ENCODE measurements around the gene ACTL7B.

DNA sequence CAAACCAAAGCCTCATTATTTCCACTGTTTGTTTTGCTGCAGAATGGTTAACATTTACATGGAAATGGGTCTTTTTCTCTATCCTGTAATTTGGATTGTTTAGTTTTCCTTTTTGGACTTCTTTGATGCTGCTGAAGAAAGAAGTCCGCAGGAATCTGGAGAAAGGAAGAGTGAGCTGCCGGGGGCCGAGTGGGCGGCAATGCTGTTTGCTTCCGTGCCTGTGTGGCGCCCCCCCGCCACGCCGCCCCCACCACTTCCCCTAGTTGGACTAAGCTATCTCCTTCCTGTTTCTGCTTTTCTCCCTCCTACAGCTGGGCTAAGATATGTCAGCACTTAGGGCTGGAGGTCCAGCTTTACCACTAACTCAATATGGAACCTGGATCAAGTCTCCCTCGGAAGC is 39.7 kb downstream of the ACTL7B start:
- no peak for TF ChIP-seq POLR2AphosphoS5 (IDR thresholded peaks at IDR 0.05)
- TF ChIP-seq, protein P1, sequence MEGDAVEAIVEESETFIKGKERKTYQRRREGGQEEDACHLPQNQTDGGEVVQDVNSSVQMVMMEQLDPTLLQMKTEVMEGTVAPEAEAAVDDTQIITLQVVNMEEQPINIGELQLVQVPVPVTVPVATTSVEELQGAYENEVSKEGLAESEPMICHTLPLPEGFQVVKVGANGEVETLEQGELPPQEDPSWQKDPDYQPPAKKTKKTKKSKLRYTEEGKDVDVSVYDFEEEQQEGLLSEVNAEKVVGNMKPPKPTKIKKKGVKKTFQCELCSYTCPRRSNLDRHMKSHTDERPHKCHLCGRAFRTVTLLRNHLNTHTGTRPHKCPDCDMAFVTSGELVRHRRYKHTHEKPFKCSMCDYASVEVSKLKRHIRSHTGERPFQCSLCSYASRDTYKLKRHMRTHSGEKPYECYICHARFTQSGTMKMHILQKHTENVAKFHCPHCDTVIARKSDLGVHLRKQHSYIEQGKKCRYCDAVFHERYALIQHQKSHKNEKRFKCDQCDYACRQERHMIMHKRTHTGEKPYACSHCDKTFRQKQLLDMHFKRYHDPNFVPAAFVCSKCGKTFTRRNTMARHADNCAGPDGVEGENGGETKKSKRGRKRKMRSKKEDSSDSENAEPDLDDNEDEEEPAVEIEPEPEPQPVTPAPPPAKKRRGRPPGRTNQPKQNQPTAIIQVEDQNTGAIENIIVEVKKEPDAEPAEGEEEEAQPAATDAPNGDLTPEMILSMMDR (IDR thresholded peaks at IDR 0.05): no peak

Measured in breast epithelium (tissue), 3 donors.